ENCODE measurements around the gene ARHGEF12.

The ARHGEF12 gene

GRCh38 chr11:120318906-120319305 lies 17.3 kb upstream of the ARHGEF12 start:
- no peak for DNase-seq

GRCh38 chr11:120324932-120325810 lies 11.0 kb upstream of the ARHGEF12 start, which contains the start of gene TLCD5:
Gene TLCD5, plus strand, starts transcription at chr11:120325299. Its CDS starts 2,143 bp downstream, at chr11:120327442.
- DNase-seq: no peak

- DNase-seq: no peak
These were observed 10.0 kb upstream of the ARHGEF12 start for GRCh38 chr11:120326228-120326627.

- peak in 1 of 2 donors; percentile 31 for DNase-seq
These were observed 9.3 kb upstream of the ARHGEF12 start for GRCh38 chr11:120326845-120327281.

- DNase-seq: no peak
These were observed 8.9 kb upstream of the ARHGEF12 start for GRCh38 chr11:120327311-120327710.

- DNase-seq: no peak
These were observed 6.7 kb upstream of the ARHGEF12 start for GRCh38 chr11:120329556-120329955.

- DNase-seq: no peak
These were observed 6.2 kb upstream of the ARHGEF12 start for GRCh38 chr11:120330045-120330444.

GRCh38 chr11:120331301-120331996 lies 4.8 kb upstream of the ARHGEF12 start:
- DNase-seq: no peak

- DNase-seq: no peak
These were observed 3.1 kb upstream of the ARHGEF12 start for GRCh38 chr11:120332822-120333716.

- DNase-seq: no peak
These were observed 2.4 kb upstream of the ARHGEF12 start for GRCh38 chr11:120333801-120334200.

GRCh38 chr11:120334332-120334731 lies 1.9 kb upstream of the ARHGEF12 start:
- no peak for DNase-seq

- DNase-seq: peak; percentile 69 to 96
These were observed 1.2 kb upstream of the ARHGEF12 start for GRCh38 chr11:120334894-120335462.

- no peak for DNase-seq
These were observed 681 bp upstream of the ARHGEF12 start for GRCh38 chr11:120335556-120335907.

- DNase-seq: no peak
These were observed 585 bp downstream of the ARHGEF12 start for GRCh38 chr11:120336641-120337354.

- DNase-seq: no peak
These were observed 1.3 kb downstream of the ARHGEF12 start for GRCh38 chr11:120337355-120338106.

GRCh38 chr11:120338107-120338933 lies 2.1 kb downstream of the ARHGEF12 start:
- no peak for DNase-seq

GRCh38 chr11:120339394-120339890 lies 3.2 kb downstream of the ARHGEF12 start:
- DNase-seq: no peak

- DNase-seq: no peak
These were observed 4.3 kb downstream of the ARHGEF12 start for GRCh38 chr11:120340529-120340928.

- no peak for DNase-seq
These were observed 6.0 kb downstream of the ARHGEF12 start for GRCh38 chr11:120342226-120342625.

GRCh38 chr11:120342678-120343077 lies 6.5 kb downstream of the ARHGEF12 start:
- no peak for DNase-seq
